LNCaP clone FGC (cell line): Measurements from ENCODE around the gene RAPH1.

Source experiments
- DNase-seq: peaks from one replicate; pipeline ENCODE4 v3.0.0-alpha.2; 2011; ENCODE audit warnings: low read depth
- H3K4me3 ChIP-seq: 2 replicates; pipeline ENCODE4 v1.5.1; 2011; ENCODE audit warnings: mild to moderate bottlenecking, low read depth, low read length, control low read depth
- TF ChIP-seq, protein P1 (sequence below): IDR thresholded peaks from 2 replicates; pipeline ENCODE4 v1.5.1; 2012; ENCODE audit warnings: mild to moderate bottlenecking; ENCODE audit not compliant: control insufficient read depth, insufficient read depth; ENCODE audit errors: extremely low read depth

Gene RAPH1

DNA sequence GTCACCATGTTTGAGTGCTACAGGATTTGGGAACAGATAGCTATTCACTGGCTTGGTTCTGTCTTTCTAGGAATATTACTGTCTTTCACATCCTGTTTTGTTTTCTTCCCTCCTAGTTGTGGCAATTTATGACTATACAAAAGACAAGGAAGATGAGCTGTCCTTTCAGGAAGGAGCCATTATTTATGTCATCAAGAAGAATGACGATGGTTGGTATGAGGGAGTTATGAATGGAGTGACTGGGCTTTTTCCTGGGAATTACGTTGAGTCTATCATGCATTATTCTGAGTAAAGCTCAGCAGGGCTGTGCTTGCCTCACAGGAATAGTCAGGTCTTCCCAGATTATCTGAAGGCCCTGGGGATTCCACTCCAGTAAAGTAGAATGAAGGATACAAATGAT is 108.0 kb downstream of the RAPH1 start:
- TF ChIP-seq, protein P1, sequence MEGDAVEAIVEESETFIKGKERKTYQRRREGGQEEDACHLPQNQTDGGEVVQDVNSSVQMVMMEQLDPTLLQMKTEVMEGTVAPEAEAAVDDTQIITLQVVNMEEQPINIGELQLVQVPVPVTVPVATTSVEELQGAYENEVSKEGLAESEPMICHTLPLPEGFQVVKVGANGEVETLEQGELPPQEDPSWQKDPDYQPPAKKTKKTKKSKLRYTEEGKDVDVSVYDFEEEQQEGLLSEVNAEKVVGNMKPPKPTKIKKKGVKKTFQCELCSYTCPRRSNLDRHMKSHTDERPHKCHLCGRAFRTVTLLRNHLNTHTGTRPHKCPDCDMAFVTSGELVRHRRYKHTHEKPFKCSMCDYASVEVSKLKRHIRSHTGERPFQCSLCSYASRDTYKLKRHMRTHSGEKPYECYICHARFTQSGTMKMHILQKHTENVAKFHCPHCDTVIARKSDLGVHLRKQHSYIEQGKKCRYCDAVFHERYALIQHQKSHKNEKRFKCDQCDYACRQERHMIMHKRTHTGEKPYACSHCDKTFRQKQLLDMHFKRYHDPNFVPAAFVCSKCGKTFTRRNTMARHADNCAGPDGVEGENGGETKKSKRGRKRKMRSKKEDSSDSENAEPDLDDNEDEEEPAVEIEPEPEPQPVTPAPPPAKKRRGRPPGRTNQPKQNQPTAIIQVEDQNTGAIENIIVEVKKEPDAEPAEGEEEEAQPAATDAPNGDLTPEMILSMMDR: no peak
- DNase-seq: no peak
- H3K4me3 ChIP-seq: no peak overlapping the region

DNA sequence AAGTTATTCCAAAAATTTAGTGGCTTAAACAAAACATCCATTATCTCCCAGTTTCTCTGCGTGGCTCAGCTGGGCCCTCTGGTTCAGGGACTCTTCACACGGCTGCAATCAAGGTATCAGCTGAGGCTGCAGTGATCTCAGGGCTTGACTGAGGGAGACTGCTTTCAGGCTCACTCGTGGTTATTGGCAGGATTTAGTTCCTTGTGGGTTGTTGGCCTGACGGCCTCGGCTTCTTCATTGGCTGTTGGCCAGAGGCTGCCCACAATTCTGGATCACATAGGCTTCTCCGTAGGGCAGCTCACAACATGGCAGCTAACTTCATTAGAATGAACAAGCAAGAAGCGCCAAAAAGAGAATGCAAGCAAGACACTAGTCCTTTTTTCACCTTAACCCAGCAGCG is 116.8 kb downstream of the RAPH1 start:
- no peak for DNase-seq
- TF ChIP-seq, protein P1: no peak

DNA sequence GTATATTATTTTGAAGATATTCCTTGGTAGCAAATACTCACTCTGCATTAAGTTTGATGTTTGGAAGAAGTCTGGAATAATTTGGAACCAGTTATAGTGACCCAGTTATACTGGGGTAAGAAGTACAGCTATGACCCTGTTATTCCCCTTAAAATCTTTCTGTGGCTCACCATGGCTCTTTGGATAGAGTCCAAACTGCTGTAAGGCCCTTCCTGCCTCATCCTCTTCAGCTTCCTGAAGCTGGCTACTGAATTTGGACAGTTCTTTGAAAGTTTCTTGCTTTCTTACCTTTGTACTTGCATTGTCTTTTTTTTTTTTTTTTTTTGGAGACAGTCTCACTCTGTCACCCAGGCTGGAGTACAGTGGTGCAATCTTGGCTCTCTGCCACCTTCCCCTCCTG is 121.3 kb downstream of the RAPH1 start:
- TF ChIP-seq, protein P1: no peak
- no peak for DNase-seq
- H3K4me3 ChIP-seq: no peak overlapping the region

More for the DNA sequence above, 116.8 kb downstream of the RAPH1 start:
- H3K4me3 ChIP-seq: no peak overlapping the region

DNA sequence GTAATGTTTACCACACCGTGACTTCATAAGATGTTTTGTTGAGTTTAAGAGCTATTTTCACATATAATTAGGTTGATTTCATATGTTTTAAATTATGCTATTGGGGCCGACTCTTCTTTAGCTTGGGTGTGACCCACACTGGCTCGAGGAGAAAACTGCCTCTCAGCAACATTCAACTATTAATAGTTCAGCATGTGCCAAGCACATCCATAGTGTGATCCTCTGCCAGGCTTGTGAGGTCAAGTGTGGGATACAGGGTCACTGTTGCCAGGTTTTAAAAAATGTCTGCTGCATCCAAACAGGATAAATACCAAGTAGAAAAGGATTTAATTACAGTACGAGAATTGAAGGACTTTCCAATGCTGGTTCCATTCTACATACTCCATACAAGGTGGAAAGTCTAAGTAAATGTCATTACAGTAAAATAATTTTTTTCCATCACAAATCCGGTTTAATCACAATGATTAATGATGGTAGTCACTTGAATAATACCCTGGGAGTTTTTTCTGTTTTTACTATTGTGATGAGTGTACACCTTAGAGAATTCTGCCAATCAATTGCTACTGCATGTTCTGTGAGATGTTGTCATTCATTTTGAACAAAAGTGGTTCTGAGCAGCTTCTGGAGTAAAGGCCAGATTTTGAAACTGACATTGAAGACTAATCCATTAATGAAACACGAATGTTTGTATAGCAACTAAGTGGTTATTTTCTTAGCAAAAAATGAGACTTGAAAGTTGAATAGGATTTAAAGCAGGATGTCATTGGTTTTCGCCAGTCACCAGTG is 122.4 kb downstream of the RAPH1 start:
- TF ChIP-seq, protein P1: no peak
- no peak for DNase-seq
- no peak overlapping the region for H3K4me3 ChIP-seq

DNA sequence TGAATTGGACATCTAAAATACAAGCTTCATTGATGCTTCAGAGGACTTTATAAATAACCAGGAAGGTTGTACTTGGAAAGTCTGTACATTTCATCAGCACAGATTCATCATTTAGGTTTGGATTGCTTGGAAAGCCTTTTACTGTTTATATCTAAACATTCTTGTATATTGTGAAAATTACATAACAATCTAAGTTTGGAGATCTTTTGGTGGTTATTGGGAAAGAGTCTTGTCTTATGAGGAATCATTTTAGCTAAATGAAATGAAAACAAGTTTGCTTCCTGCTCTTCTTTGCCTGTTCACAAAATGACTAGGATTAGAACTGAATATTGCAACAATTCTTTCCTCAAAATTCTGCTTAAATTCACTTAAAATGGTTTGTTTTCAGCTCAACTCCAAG is 127.6 kb downstream of the RAPH1 start:
- no peak overlapping the region for H3K4me3 ChIP-seq
- TF ChIP-seq, protein P1: no peak
- DNase-seq: no peak

DNA sequence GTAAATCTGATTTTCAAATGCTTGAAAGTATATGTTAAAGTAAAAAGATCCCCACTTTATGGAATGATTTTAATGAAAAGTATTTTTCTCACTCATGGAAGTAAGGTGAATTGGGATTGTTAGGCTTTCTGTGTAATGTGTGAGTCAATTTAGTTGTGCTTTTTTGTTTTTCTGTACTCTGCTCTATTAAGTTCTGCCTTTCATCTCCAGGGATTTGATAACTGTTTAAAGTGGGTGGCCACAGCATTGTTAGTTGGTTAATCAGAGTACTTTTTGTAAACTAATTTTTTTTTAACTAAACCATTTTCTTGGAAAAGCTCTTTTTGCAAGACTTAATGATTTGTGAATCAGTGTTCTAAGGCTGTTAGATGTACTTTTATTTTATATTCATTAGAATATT is 130.1 kb downstream of the RAPH1 start:
- DNase-seq: no peak
- no peak overlapping the region for H3K4me3 ChIP-seq
- TF ChIP-seq, protein P1: no peak
